HG03095 (cell line): ENCODE measurements around the gene ERBB4.

Experiments
- ATAC-seq: cut with Tn5 transposase; IDR thresholded peaks from one replicate; pipeline ENCODE4 v1.9.1; 2021; ENCODE audit warnings: moderate library complexity; ENCODE audit not compliant: unreplicated experiment

Gene ERBB4

GRCh38 chr2:211503856-211504255, 1034.7 kb downstream of the ERBB4 start:
- no peak for ATAC-seq

- no peak for ATAC-seq
Observed at GRCh38 chr2:211503198-211503597, 1035.4 kb downstream of the ERBB4 start.

- no peak for ATAC-seq
Observed at GRCh38 chr2:211498551-211499205, 1039.9 kb downstream of the ERBB4 start.

DNA sequence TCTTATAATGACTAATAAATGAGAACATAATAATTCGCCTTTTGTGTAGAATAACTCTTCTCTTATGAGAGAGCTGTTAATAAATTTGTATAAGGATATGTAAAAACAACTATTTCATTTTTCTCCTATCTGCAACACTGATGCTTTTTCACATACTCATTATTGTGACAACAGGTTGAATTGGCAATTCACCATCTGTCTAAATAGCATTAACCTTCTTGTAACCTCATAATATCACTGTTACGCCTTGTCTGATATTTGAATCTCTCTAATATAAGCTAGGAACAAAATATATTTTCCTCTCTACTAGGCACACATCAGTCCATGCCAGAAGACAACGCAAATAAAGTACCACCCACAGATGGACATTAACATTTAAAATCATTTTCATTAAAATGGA, 1043.3 kb downstream of the ERBB4 start:
- ATAC-seq = no peak

- ATAC-seq = no peak
Observed at GRCh38 chr2:211494536-211494935, 1044.1 kb downstream of the ERBB4 start.

DNA sequence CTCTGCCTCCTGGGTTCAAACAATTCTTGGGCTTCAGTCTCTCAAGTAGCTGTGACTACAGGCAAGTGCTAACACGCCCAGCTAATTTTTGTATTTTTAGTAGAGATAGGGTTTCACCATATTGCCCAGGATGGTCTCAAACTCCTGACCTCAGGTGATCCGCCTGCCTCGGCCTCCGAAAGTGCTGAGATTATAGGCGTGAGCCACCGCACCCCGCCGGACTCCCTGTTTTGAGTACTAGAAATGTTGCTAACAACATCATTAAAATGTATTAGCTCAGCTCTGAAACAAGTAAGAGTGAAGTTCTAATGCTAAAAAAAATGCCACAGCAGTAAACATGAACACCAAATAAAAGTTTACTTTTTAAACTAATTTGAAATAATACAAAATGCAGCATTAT, 1044.5 kb downstream of the ERBB4 start:
- no peak for ATAC-seq

DNA sequence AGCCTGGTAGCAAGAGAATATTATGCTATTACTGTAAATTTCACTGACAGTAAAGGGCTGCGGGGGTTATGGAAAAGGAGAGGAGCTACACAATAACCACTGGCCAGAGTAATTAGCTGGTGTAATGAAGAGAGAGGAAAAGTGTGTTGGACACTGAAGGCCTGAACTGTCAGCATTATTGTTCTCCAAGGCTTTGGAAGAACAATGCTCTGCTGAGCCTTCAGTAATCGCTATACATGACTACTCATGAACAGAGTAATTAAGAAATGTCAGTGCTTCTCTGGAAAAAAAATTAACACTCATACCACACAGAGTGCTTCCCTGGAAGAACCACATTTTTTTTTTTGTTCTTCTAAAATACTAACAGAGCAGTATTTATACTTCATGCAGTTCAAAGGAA, 1050.9 kb downstream of the ERBB4 start:
- ATAC-seq = no peak

- no peak for ATAC-seq
Observed at GRCh38 chr2:211479536-211480150, 1059.0 kb downstream of the ERBB4 start.

DNA sequence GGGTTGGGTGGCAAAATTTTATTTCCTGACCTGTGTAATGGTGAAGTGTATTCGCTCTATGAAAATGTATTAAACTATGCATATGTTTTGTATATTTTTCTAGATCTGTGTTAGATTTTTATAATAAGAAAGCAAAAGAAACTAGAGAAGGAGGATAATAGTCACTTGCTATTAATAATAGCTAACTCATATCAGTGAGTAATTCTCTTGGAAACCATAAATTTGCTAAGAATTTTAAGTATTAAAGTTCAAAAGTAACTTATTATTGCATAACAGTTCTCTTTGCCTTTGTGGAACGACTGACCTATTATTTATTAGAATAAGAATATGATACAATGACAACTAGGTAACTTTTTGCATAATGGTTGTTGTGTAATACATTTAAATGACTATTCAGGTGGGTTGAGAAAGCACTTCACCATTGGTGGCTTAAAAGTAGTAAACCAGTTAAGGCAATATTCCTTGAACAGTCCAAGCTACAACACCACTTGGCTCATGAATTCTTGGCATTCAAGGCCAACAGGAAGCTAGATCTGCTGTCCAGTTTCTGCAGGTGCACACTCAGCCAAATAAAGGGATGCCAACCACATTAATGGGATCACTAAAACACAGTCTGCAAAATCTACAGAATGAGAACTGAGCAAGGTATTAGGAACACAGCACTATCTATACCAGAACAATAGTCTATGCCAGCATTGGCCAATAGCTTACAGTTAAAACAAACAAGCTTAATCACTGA, 1060.9 kb downstream of the ERBB4 start:
- no peak for ATAC-seq

GRCh38 chr2:211473116-211473515, 1065.5 kb downstream of the ERBB4 start:
- no peak for ATAC-seq

DNA sequence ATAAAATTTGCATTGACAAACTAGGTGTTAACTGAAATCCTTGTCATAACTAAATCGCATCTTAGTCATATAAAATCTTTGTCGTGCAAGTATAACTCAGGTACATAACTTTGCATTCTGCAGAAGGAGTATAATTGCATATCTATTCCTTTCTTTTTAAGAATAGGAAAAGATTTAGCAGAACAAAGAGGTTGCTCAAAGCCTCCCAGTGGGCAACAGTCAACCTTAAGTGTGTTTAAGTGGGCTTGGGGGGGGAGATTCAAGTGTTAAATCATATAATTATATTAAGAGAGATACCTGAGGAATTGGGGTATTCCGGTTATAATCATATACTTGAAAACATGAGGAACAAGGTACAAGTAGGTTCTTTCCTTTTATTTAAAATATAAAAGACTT, 1068.9 kb downstream of the ERBB4 start:
- ATAC-seq = no peak

GRCh38 chr2:211468877-211469663, 1069.5 kb downstream of the ERBB4 start:
- ATAC-seq = no peak

DNA sequence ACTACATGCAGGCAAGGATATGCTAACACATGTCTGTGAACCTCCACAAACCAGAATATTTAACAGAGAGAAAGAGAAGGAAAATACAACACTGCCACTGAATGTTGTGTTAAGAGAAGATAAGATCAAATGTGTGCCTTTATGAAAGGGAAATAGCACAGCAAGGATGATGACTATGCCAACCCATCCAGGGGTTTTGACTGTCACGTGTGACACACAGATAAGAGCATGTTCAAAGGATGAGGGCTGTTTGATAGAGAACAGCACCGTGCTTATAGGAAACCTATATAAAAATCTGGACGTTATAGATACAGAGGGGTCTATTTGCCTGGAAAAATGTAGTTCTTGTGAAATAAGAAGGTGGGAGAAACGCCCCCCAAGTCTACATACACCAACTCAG, 1070.4 kb downstream of the ERBB4 start:
- no peak for ATAC-seq

DNA sequence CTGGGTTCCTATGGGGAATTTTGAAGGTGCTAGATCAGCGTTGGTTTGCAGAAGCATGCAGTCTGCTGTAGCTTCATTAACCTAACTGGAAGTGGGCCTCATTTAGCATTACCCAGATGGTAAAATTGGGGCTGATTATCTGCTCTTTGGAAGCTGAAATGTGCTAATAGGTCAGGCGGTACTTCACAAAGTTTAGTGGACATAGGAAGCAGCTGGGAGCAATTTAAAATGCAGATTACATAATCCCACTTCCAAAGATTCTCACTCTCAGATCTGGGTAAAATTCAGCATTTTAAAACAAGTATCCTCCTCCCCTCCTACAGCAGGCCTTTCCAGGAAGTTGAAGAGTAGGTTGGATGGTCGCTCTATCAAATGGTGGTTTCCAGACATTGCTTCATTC, 1075.2 kb downstream of the ERBB4 start:
- no peak for ATAC-seq

DNA sequence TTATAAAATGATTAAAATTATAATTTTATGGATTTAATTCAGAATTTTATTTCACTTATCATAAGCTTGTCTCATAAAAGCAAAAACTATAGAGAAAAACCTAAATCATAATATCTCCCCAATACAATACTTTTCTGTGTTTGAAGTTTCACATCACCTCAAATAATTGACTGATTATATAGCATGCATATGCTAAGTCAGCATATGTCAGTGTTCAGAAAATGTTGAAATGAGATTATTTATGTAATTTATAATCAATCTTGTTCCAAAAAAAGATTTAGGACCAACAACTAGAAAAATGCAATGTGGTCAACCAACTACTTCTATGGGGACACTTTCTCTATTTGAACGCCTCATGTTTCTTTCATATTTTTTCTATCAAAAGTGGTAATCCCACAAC, 1079.6 kb downstream of the ERBB4 start:
- ATAC-seq = no peak

DNA sequence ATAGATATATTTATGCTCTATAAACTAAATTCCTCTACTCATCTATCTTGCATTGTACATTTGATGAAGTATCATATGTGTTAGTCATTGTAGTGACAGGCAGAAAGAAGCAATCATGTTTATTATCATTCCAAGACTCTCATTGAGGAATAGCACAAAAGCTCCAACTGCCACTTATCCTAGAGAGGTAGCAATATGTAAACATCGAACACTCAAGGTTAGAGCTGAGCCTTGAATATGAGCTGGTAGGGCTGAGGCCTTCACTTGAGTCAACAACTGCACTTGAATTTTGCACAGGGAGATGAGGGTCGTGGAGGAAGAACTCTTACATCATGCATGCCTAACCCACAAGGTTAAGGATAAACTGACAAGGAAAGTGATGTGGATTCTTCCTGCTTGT, 1081.3 kb downstream of the ERBB4 start:
- ATAC-seq = no peak

DNA sequence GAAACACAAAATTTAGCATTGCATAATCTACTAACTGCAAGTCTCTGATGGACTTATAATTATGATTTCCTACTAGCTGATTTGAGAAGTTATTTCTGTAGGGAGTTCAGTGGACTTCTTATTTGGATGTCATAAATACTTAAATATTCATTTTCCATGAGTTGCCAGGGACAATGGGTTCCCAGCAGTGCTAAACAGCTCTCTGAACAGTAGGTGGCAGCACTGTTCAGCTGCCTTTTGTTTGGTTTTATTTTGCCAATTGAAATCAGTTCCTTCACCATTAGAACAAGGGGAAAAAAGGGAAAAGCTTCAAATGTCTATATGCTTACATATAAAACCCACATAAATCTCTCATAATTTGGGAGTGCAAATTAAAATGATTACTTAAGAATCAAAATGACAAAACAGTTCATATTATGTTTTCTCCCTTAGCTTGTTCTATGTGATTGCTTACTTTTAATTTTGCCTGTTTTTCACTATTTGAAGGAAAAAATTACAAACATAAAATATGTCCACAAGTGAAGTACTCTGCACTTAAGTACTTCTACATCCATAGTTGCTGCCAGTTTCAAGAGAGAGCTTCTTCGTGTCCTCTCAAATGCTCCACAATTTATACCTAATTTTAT, 1083.3 kb downstream of the ERBB4 start:
- ATAC-seq = peak; percentile 68

DNA sequence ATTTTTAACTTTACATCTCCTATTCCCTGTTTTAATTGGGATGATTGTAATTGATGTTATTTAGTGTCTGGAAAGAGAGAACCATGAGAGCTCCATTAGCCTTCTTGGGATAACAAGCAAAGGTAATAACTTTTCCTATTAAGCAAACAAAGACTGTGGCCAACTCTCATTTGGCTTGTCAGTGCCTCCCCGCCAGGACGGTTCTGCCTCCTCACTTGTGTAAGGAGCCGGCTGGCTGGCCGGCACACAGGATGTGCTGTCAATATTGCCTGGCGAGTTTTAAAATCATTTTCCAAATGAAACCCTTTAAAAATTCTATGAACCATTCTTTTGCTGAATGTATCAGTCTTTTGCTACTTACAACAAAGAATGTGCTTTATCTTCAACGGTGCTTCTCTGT, 1083.9 kb downstream of the ERBB4 start:
- ATAC-seq = no peak

GRCh38 chr2:211453311-211453887, 1085.2 kb downstream of the ERBB4 start:
- no peak for ATAC-seq

GRCh38 chr2:211451642-211452041, 1087.0 kb downstream of the ERBB4 start:
- ATAC-seq = no peak

GRCh38 chr2:211449819-211450218, 1088.8 kb downstream of the ERBB4 start:
- no peak for ATAC-seq
